SK-N-MC (cell line): ENCODE results near the gene SRRM2.

Source experiments
- EZH2 ChIP-seq: fragments of 200-600 bp; sonication (generic); IDR thresholded peaks from one replicate; pipeline ENCODE4 v1.6.1; 2017; ENCODE audit warnings: antibody characterized with exemption
- FOXP2 ChIP-seq: optimal IDR thresholded peaks from 2 replicates; pipeline ENCODE3; 2011; ENCODE audit warnings: mild to moderate bottlenecking, moderate library complexity; ENCODE audit not compliant: insufficient read depth; ENCODE audit errors: extremely low read length, control extremely low read depth
- POLR2AphosphoS5 ChIP-seq: IDR thresholded peaks from 2 replicates; pipeline ENCODE4 v1.6.1; 2012; ENCODE audit warnings: mild to moderate bottlenecking, low read depth, low read length, borderline replicate concordance

DNA sequence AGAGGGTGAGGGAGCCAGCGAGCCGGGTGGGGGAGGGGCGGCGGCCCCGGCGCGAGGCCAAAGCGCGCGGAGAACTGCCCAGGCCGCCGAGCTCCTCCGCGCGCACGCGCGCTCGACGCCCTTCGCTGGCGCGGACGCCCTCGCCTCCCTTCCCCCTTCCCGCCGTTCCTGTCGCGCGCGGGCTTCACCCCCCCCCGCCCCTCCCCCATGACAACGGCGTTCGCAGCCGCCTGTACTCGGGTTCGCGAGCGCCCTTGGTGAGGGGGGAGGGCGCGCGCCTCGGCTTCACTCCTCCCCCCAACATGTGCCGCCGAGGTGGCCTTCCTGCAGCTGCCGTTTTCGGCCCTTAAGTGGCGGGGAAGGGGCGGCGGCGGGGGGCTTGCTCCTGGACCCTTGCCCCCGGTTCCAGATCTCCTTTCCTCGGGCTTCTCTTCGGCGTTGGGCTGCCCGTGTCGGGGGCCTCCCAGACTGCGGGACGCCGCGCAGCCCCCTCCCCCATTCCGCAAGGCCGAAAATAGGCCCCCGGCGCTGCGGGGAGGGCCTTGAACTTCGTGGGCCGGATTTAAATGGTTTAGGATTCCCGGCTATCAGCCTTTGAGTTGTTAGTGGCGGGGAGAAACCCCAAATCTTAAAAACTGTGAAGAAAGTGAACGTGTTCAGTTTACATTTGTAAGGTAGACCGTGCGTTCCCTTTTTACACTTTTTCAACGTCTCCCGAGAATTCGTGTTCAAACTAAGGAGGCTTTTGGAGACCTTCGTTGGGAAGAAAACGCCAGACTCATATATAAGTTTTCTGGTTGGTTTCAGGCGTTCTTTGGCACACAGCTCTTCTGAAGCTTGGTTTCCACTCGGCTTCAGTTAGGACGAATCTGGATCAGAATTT lies 653 bp downstream of the SRRM2 start:
- 0 out of 2 replicates have a peak, but pooled peaks have one; percentile 20 for TF ChIP-seq POLR2AphosphoS5
- no peak for TF ChIP-seq FOXP2
- TF ChIP-seq EZH2, result no peak
